Measurements from ENCODE around the gene SMAP1. TPM values are rescaled to one million over a fixed set of nuclear protein-coding genes. Genes with fewer than 3 reads are reported as not detected.
A peak's percentile ranks its signal among the peaks of the same experiment; 100 is the strongest.

SMAP1 gene
- 35.3 TPM for total RNA-seq

GRCh38 chr6:70667711-70668498 is at the start of gene SMAP1:
SMAP1 (plus strand) TSS chr6:70667883; CDS start chr6:70668024, 141 bp downstream.
- peak; percentile 98 for ATAC-seq

GRCh38 chr6:70620746-70621145 is 46.9 kb upstream of the SMAP1 start:
- no peak for ATAC-seq

- ATAC-seq = no peak
Observed at GRCh38 chr6:70622461-70622860, 45.2 kb upstream of the SMAP1 start.

- no peak for ATAC-seq
Observed at GRCh38 chr6:70625436-70625835, 42.2 kb upstream of the SMAP1 start.

- no peak for ATAC-seq
Observed at GRCh38 chr6:70627500-70628254, 40.0 kb upstream of the SMAP1 start.

- no peak for ATAC-seq
Observed at GRCh38 chr6:70629929-70630328, 37.8 kb upstream of the SMAP1 start.

- ATAC-seq = no peak
Observed at GRCh38 chr6:70633870-70634269, 33.8 kb upstream of the SMAP1 start.

- no peak for ATAC-seq
Observed at GRCh38 chr6:70636596-70636995, 31.1 kb upstream of the SMAP1 start.

- ATAC-seq = no peak
Observed at GRCh38 chr6:70638468-70638867, 29.2 kb upstream of the SMAP1 start.

- no peak for ATAC-seq
Observed at GRCh38 chr6:70651326-70651905, 16.3 kb upstream of the SMAP1 start.

- ATAC-seq = no peak
Observed at GRCh38 chr6:70652216-70652615, 15.5 kb upstream of the SMAP1 start.

GRCh38 chr6:70657706-70658105 is 10.0 kb upstream of the SMAP1 start:
- ATAC-seq = peak; percentile 13

- ATAC-seq = no peak
Observed at GRCh38 chr6:70663881-70664466, 3.7 kb upstream of the SMAP1 start.

GRCh38 chr6:70666706-70667105 is 977 bp upstream of the SMAP1 start:
- ATAC-seq = no peak

GRCh38 chr6:70667256-70667710 is 400 bp upstream of the SMAP1 start:
- no peak for ATAC-seq

- no peak for ATAC-seq
Observed at GRCh38 chr6:70668499-70668812, 773 bp downstream of the SMAP1 start.

- ATAC-seq = peak; percentile 63
Observed at GRCh38 chr6:70669133-70669532, 1.4 kb downstream of the SMAP1 start.

- ATAC-seq = peak; percentile 49
Observed at GRCh38 chr6:70672549-70672948, 4.9 kb downstream of the SMAP1 start.

GRCh38 chr6:70673054-70673453 is 5.4 kb downstream of the SMAP1 start:
- ATAC-seq = no peak

- ATAC-seq = no peak
Observed at GRCh38 chr6:70673601-70674000, 5.9 kb downstream of the SMAP1 start.

GRCh38 chr6:70675822-70676221 is 8.1 kb downstream of the SMAP1 start:
- no peak for ATAC-seq

GRCh38 chr6:70676821-70677220 is 9.1 kb downstream of the SMAP1 start:
- peak; percentile 51 for ATAC-seq

- no peak for ATAC-seq
Observed at GRCh38 chr6:70680396-70680795, 12.7 kb downstream of the SMAP1 start.

Data from esophagus mucosa (tissue), 1 donor.